VCaP (cell line): Measurements from ENCODE around the gene LRWD1.
"Not testable (repeated sequence)": the region's sequence is repeated elsewhere in the genome, so short reads cannot be mapped to it uniquely, and the experiment has no call there.

ENCODE experiments used
- H3K27ac ChIP-seq: fragments of 450-650 bp; 2 replicates; pipeline ENCODE4 v1.5.1; 2017
- CTCF ChIP-seq: fragments of 450-650 bp; conservative IDR thresholded peaks from 2 replicates; pipeline ENCODE4 v1.5.1; 2017; ENCODE audit warnings: mild to moderate bottlenecking, moderate library complexity

LRWD1 gene

GRCh38 chr7:102453319-102453718, 11.5 kb upstream of the LRWD1 start:
- TF ChIP-seq CTCF = no peak
- no peak overlapping the region for H3K27ac ChIP-seq

GRCh38 chr7:102454468-102454867, 10.3 kb upstream of the LRWD1 start:
- no peak for TF ChIP-seq CTCF
- H3K27ac ChIP-seq = no peak overlapping the region

GRCh38 chr7:102454932-102455331, 9.9 kb upstream of the LRWD1 start:
- not testable (repeated sequence) for H3K27ac ChIP-seq

GRCh38 chr7:102455596-102455995, 9.2 kb upstream of the LRWD1 start:
- TF ChIP-seq CTCF = no peak
- no peak overlapping the region for H3K27ac ChIP-seq

- no peak overlapping the region for H3K27ac ChIP-seq
- TF ChIP-seq CTCF = no peak
These were observed 8.5 kb upstream of the LRWD1 start for GRCh38 chr7:102456327-102456726.

GRCh38 chr7:102457352-102457924, 7.3 kb upstream of the LRWD1 start:
- no peak overlapping the region for H3K27ac ChIP-seq
- TF ChIP-seq CTCF = no peak

- no peak for TF ChIP-seq CTCF
- H3K27ac ChIP-seq = no peak overlapping the region
These were observed 5.5 kb upstream of the LRWD1 start for GRCh38 chr7:102459221-102459844.

- TF ChIP-seq CTCF = no peak
- no peak overlapping the region for H3K27ac ChIP-seq
These were observed 4.3 kb upstream of the LRWD1 start for GRCh38 chr7:102460467-102460866.
